ENCODE data around the gene SLC49A4.

- no peak for TF ChIP-seq REST (IDR thresholded peaks at IDR 0.05; ENCODE audit: low read depth, low read length)
- TF ChIP-seq CHD2 (IDR thresholded peaks at IDR 0.05; ENCODE audit: low read length, partially characterized antibody) = no peak
- no peak for TF ChIP-seq TCF12 (IDR thresholded peaks at IDR 0.05)
- no peak for TF ChIP-seq CTCF (IDR thresholded peaks at IDR 0.05)
- TF ChIP-seq USF2 (IDR thresholded peaks at IDR 0.05; ENCODE audit: borderline replicate concordance, low read depth, low read length) = no peak
Observed at GRCh38 chr3:122924056-122924455, 129.2 kb downstream of the SLC49A4 start.

Measured in SK-N-SH (cell line).